ENCODE data around the gene CCDC85C.

CCDC85C gene

GRCh38 chr14:99600232-99600888 is 3.6 kb downstream of the CCDC85C start:
- H3K4me3 ChIP-seq (ENCODE audit: low read depth, low read length), result peak overlapping the region; percentile 99

GRCh38 chr14:99599393-99599792 is 4.6 kb downstream of the CCDC85C start:
- DNase-seq, result no peak
- H3K27me3 ChIP-seq, result no peaks in the 10 kb centered on the region
- H3K4me3 ChIP-seq (ENCODE audit: low read depth, low read length), result 0 out of 2 replicates have a peak overlapping the region, but pooled peaks have one; percentile 5
- H3K9me3 ChIP-seq, result no peaks in the 10 kb centered on the region
- TF ChIP-seq, protein P1, sequence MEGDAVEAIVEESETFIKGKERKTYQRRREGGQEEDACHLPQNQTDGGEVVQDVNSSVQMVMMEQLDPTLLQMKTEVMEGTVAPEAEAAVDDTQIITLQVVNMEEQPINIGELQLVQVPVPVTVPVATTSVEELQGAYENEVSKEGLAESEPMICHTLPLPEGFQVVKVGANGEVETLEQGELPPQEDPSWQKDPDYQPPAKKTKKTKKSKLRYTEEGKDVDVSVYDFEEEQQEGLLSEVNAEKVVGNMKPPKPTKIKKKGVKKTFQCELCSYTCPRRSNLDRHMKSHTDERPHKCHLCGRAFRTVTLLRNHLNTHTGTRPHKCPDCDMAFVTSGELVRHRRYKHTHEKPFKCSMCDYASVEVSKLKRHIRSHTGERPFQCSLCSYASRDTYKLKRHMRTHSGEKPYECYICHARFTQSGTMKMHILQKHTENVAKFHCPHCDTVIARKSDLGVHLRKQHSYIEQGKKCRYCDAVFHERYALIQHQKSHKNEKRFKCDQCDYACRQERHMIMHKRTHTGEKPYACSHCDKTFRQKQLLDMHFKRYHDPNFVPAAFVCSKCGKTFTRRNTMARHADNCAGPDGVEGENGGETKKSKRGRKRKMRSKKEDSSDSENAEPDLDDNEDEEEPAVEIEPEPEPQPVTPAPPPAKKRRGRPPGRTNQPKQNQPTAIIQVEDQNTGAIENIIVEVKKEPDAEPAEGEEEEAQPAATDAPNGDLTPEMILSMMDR (IDR thresholded peaks at IDR 0.05; ENCODE audit: low read depth, low read length), result no peak
- peaks cover 25% of the 10 kb centered on the region for H3K36me3 ChIP-seq
- peaks cover 51% of the 10 kb centered on the region for H3K4me1 ChIP-seq

More at GRCh38 chr14:99600232-99600888, 3.6 kb downstream of the CCDC85C start:
- Histone ChIP-seq H3K36me3 (peaks cover 22% of the 10 kb centered on the region), H3K9me3 (no peaks in the 10 kb centered on the region), H3K27me3 (no peaks in the 10 kb centered on the region), H3K4me1 (peaks cover 49% of the 10 kb centered on the region)
- no peak for DNase-seq
- TF ChIP-seq, protein P1 (IDR thresholded peaks at IDR 0.05; ENCODE audit: low read depth, low read length), result no peak

- Histone ChIP-seq H3K36me3 (peaks cover 27% of the 10 kb centered on the region), H3K4me1 (peaks cover 51% of the 10 kb centered on the region), H3K9me3 (no peaks in the 10 kb centered on the region), H3K4me3 (ENCODE audit: low read depth, low read length) (peak overlapping the region; percentile 23; the same call in 1 of the 2 replicates), H3K27me3 (no peaks in the 10 kb centered on the region)
- TF ChIP-seq, protein P1 (IDR thresholded peaks at IDR 0.05; ENCODE audit: low read depth, low read length), result no peak
- DNase-seq, result no peak
Observed at GRCh38 chr14:99598774-99599173, 5.2 kb downstream of the CCDC85C start.

DNA sequence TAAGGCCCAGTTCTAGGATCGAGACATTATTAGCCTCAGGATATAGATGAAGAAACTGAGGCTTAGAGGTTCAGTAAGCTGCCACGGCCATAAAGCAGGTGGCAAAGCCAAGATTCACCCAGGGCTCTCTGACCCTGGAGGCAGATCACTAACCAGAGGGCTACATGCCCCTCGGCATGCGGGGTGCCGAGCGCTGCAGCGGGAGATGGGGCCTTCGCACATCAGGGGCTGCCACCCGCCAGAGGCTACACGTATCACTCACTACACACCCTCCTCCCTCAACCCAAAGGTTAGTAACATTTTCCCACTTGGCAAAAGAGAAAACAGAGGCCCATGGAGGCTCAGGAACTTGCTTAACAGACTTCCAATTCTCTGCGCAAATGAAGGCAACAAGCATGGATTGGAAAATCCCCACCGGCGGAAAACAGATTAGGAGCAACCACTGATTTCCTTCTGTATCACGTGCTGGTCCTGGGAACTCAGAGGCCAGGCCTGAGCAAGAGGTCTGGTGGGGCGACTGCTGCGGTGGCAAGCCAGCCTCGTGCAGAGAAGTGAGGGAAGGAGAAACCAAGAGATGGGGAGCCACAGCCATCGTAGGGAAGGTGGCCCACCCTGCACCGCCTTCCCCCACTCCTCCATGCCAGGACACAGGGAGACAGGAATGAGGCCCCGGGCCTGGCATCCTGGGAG is 6.0 kb downstream of the CCDC85C start:
- Histone ChIP-seq H3K27me3 (no peaks in the 10 kb centered on the region), H3K9me3 (no peaks in the 10 kb centered on the region), H3K4me1 (peaks cover 51% of the 10 kb centered on the region), H3K4me3 (ENCODE audit: low read depth, low read length) (peak overlapping the region; percentile 14), H3K36me3 (peaks cover 27% of the 10 kb centered on the region)
- TF ChIP-seq, protein P1 (IDR thresholded peaks at IDR 0.05; ENCODE audit: low read depth, low read length), result no peak
- no peak for DNase-seq

DNA sequence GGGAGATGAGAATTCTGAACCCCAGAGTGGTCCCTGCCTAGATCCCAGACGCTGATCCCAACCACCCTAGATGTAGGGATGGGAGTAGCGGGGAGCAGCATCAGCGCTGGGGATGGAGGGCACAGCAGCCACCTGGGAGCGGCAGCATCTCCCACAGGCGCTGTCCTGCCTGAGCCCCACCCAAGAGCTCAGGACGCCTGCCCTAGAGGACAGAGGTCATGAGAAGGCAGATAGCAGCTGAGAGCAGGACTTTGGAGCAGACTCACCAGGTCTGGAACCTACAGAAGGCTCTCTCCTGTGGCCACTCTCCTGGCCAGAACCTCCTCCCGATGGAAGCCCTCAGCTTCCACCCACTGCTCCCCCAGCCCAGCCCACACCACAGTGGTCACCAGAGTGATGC is 7.2 kb downstream of the CCDC85C start:
- peaks cover 58% of the 10 kb centered on the region for H3K4me1 ChIP-seq
- peaks cover 27% of the 10 kb centered on the region for H3K36me3 ChIP-seq

More for the DNA sequence above, 7.2 kb downstream of the CCDC85C start:
- TF ChIP-seq, protein P1 (IDR thresholded peaks at IDR 0.05; ENCODE audit: low read depth, low read length), result no peak
- no peak for DNase-seq
- H3K27me3 ChIP-seq, result no peaks in the 10 kb centered on the region
- no peaks in the 10 kb centered on the region for H3K9me3 ChIP-seq
- no peak overlapping the region for H3K4me3 ChIP-seq (ENCODE audit: low read depth, low read length)
